SK-N-MC (cell line): ENCODE data around the gene ELMO1.

Experiments used
- DNase-seq: peaks from one replicate; pipeline ENCODE4 v3.0.0-alpha.2; 2011; ENCODE audit warnings: low read depth, low spot score
- H3K27ac ChIP-seq: fragments of 200-600 bp; sonication (generic); 2 replicates; pipeline ENCODE4 v1.5.1; 2016; ENCODE audit warnings: mixed run types
- H3K36me3 ChIP-seq: fragments of 200-600 bp; sonication (generic); 2 replicates; pipeline ENCODE4 v1.6.1; 2017; ENCODE audit warnings: antibody characterized with exemption, low read length, mixed read lengths; ENCODE audit not compliant: insufficient read depth
- H3K4me3 ChIP-seq: fragments of 200-600 bp; sonication (generic); 2 replicates; pipeline ENCODE4 v1.5.1; 2016
- H3K9ac ChIP-seq: fragments of 200-600 bp; sonication (generic); 2 replicates; pipeline ENCODE4 v1.8.0; 2017; ENCODE audit warnings: mixed run types, mixed read lengths; ENCODE audit not compliant: insufficient read length
- H3K9me3 ChIP-seq: fragments of 200-600 bp; sonication (generic); 2 replicates; pipeline ENCODE4 v1.6.1; 2017; ENCODE audit warnings: low read depth, mild to moderate bottlenecking, antibody characterized with exemption, low read length, moderate library complexity, mixed read lengths
- EZH2 ChIP-seq: fragments of 200-600 bp; sonication (generic); IDR thresholded peaks from one replicate; pipeline ENCODE4 v1.6.1; 2017; ENCODE audit warnings: antibody characterized with exemption
- FOXP2 ChIP-seq: optimal IDR thresholded peaks from 2 replicates; pipeline ENCODE3; 2011; ENCODE audit warnings: mild to moderate bottlenecking, moderate library complexity; ENCODE audit not compliant: insufficient read depth; ENCODE audit errors: extremely low read length, control extremely low read depth
- POLR2AphosphoS5 ChIP-seq: IDR thresholded peaks from 2 replicates; pipeline ENCODE4 v1.6.1; 2012; ENCODE audit warnings: mild to moderate bottlenecking, low read depth, low read length, borderline replicate concordance

Gene ELMO1

GRCh38 chr7:37231613-37232012, 217.1 kb downstream of the ELMO1 start:
- Histone ChIP-seq H3K9me3 (no peaks in the 10 kb centered on the region), H3K27ac (no peak overlapping the region), H3K36me3 (no peaks in the 10 kb centered on the region), H3K4me3 (no peak overlapping the region), H3K9ac (no peak overlapping the region)
- no peak for DNase-seq
- TF ChIP-seq EZH2 (no peak), POLR2AphosphoS5 (no peak), FOXP2 (no peak)

GRCh38 chr7:37230221-37230620, 218.4 kb downstream of the ELMO1 start:
- Histone ChIP-seq H3K9ac (no peak overlapping the region), H3K9me3 (no peaks in the 10 kb centered on the region), H3K36me3 (no peaks in the 10 kb centered on the region), H3K4me3 (no peak overlapping the region), H3K27ac (no peak overlapping the region)
- TF ChIP-seq EZH2 (no peak), FOXP2 (no peak), POLR2AphosphoS5 (no peak)
- no peak for DNase-seq

- no peak for DNase-seq
- no peaks in the 10 kb centered on the region for H3K9me3 ChIP-seq
- no peak overlapping the region for H3K27ac ChIP-seq
- H3K4me3 ChIP-seq: no peak overlapping the region
- H3K9ac ChIP-seq: no peak overlapping the region
- H3K36me3 ChIP-seq: no peaks in the 10 kb centered on the region
- TF ChIP-seq POLR2AphosphoS5: no peak
- TF ChIP-seq EZH2: no peak
- no peak for TF ChIP-seq FOXP2
Observed at GRCh38 chr7:37229381-37229780, 219.3 kb downstream of the ELMO1 start.

- H3K9me3 ChIP-seq: no peaks in the 10 kb centered on the region
- TF ChIP-seq FOXP2 (no peak), EZH2 (no peak), POLR2AphosphoS5 (no peak)
- no peak for DNase-seq
- H3K27ac ChIP-seq: no peak overlapping the region
- H3K36me3 ChIP-seq: no peaks in the 10 kb centered on the region
- no peak overlapping the region for H3K4me3 ChIP-seq
- no peak overlapping the region for H3K9ac ChIP-seq
Observed at GRCh38 chr7:37225285-37225969, 223.2 kb downstream of the ELMO1 start.

GRCh38 chr7:37224746-37225145, 223.9 kb downstream of the ELMO1 start:
- Histone ChIP-seq H3K9ac (no peak overlapping the region), H3K27ac (no peak overlapping the region), H3K36me3 (no peaks in the 10 kb centered on the region), H3K4me3 (no peak overlapping the region), H3K9me3 (no peaks in the 10 kb centered on the region)
- DNase-seq: no peak
- TF ChIP-seq EZH2 (no peak), POLR2AphosphoS5 (no peak), FOXP2 (no peak)

GRCh38 chr7:37220664-37221063, 228.0 kb downstream of the ELMO1 start:
- H3K27ac ChIP-seq: no peak overlapping the region
- no peak overlapping the region for H3K9ac ChIP-seq
- no peak for DNase-seq
- no peak overlapping the region for H3K4me3 ChIP-seq
- no peaks in the 10 kb centered on the region for H3K9me3 ChIP-seq
- H3K36me3 ChIP-seq: no peaks in the 10 kb centered on the region
- TF ChIP-seq FOXP2: no peak
- no peak for TF ChIP-seq POLR2AphosphoS5
- TF ChIP-seq EZH2: no peak

- H3K36me3 ChIP-seq: no peaks in the 10 kb centered on the region
Observed at GRCh38 chr7:37218956-37219355, 229.7 kb downstream of the ELMO1 start.

GRCh38 chr7:37216923-37217322, 231.7 kb downstream of the ELMO1 start:
- Histone ChIP-seq H3K9me3 (no peaks in the 10 kb centered on the region), H3K36me3 (no peaks in the 10 kb centered on the region), H3K4me3 (no peak overlapping the region), H3K9ac (no peak overlapping the region), H3K27ac (no peak overlapping the region)
- no peak for DNase-seq
- TF ChIP-seq FOXP2: no peak
- TF ChIP-seq POLR2AphosphoS5: no peak
- TF ChIP-seq EZH2: no peak

More at GRCh38 chr7:37218956-37219355, 229.7 kb downstream of the ELMO1 start:
- no peak for TF ChIP-seq POLR2AphosphoS5
- no peak for TF ChIP-seq FOXP2
- no peak for TF ChIP-seq EZH2
- Histone ChIP-seq H3K9me3 (no peaks in the 10 kb centered on the region), H3K9ac (no peak overlapping the region), H3K27ac (no peak overlapping the region), H3K4me3 (no peak overlapping the region)
- no peak for DNase-seq

GRCh38 chr7:37216156-37216852, 232.4 kb downstream of the ELMO1 start:
- Histone ChIP-seq H3K9ac (no peak overlapping the region), H3K36me3 (no peaks in the 10 kb centered on the region), H3K9me3 (no peaks in the 10 kb centered on the region), H3K4me3 (no peak overlapping the region), H3K27ac (no peak overlapping the region)
- TF ChIP-seq FOXP2 (no peak), EZH2 (no peak), POLR2AphosphoS5 (no peak)
- no peak for DNase-seq
